ENCODE results near the gene CCK. TPM values are rescaled to one million over a fixed set of nuclear protein-coding genes. Genes with fewer than 3 reads are reported as not detected.

The CCK gene
- total RNA-seq (not detected), polyA plus RNA-seq (not detected)
- long read RNA-seq, donor 1 = 0 reads
- long read RNA-seq, donor 2 = 0 reads
- long read RNA-seq, donor 3 = 0 reads

- Histone ChIP-seq H3K4me3 (no peak within 1 kb of the TSS), H3K27ac (no peak within 1 kb of the TSS), H3K36me3 (no peaks in the 10 kb centered on the region), H3K27me3 (peaks cover 17 to 93% (median 92%) of the 10 kb centered on the region in 7 donors), H3K4me1 (peaks cover 0 to 34% (median 17%) of the 10 kb centered on the region in 9 donors), H3K9me3 (no peaks in the 10 kb centered on the region)
- TF ChIP-seq, protein P1, sequence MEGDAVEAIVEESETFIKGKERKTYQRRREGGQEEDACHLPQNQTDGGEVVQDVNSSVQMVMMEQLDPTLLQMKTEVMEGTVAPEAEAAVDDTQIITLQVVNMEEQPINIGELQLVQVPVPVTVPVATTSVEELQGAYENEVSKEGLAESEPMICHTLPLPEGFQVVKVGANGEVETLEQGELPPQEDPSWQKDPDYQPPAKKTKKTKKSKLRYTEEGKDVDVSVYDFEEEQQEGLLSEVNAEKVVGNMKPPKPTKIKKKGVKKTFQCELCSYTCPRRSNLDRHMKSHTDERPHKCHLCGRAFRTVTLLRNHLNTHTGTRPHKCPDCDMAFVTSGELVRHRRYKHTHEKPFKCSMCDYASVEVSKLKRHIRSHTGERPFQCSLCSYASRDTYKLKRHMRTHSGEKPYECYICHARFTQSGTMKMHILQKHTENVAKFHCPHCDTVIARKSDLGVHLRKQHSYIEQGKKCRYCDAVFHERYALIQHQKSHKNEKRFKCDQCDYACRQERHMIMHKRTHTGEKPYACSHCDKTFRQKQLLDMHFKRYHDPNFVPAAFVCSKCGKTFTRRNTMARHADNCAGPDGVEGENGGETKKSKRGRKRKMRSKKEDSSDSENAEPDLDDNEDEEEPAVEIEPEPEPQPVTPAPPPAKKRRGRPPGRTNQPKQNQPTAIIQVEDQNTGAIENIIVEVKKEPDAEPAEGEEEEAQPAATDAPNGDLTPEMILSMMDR (IDR thresholded peaks at IDR 0.05) = no peak
- no peak for ATAC-seq
- 39 to 42% methylated on average over 16 of the region's 16 CpGs for WGBS, 2 donors
- intact Hi-C loops (cut with DNase I) = no loop called here
- DNase-seq = no peak
Measured at GRCh38 chr3:42266085-42266484, at the start of gene CCK. TSS of gene CCK (minus strand) at chr3:42266185. CDS start at chr3:42263630, 2,555 bp downstream.

- WGBS, 2 donors = 57 to 58% methylated on average over 2 of the region's 2 CpGs
- Histone ChIP-seq H3K36me3 (no peaks in the 10 kb centered on the region), H3K27me3 (no peaks in the 10 kb centered on the region), H3K27ac (no peak overlapping the region), H3K9me3 (peaks cover 0 to 59% (median 14%) of the 10 kb centered on the region in 11 donors), H3K4me1 (no peaks in the 10 kb centered on the region), H3K4me3 (no peak overlapping the region)
- no peak for ATAC-seq
- TF ChIP-seq, protein P1 (IDR thresholded peaks at IDR 0.05) = no peak
- intact Hi-C loops (cut with DNase I) = no loop called here
- DNase-seq = no peak
Measured at GRCh38 chr3:42314411-42314810, 48.4 kb upstream of the CCK start.

DNA sequence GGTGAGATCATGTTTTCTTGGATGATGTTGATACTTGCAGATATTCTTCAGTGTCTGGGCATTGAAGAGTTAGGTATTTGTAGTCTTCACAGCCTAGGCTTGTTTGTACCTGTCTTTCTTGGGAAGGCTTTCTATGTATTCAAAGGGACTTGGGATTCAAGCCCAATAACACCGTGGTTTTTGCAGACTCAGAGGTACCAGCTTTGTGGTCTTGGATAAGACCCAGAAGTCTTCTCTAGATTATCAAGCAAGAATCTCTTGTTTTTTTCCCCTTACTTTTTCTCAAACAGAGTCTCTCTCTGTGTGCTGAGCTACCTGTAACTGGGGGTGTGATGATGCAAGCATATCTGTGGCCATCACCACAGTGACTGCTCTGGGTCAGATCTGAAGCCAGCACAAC, 42.7 kb upstream of the CCK start:
- Histone ChIP-seq H3K27me3 (peaks cover 0 to 16% (median 0%) of the 10 kb centered on the region in 7 donors), H3K27ac (no peak overlapping the region), H3K4me1 (no peaks in the 10 kb centered on the region), H3K4me3 (no peak overlapping the region), H3K9me3 (peaks cover 0 to 6% (median 0%) of the 10 kb centered on the region in 11 donors), H3K36me3 (no peaks in the 10 kb centered on the region)
- TF ChIP-seq, protein P1 (IDR thresholded peaks at IDR 0.05) = no peak
- WGBS, 2 donors = 58 to 85% methylated on average over 1 of the region's 1 CpG
- intact Hi-C loops (cut with DNase I) = no loop called here
- ATAC-seq = no peak
- no peak for DNase-seq

DNA sequence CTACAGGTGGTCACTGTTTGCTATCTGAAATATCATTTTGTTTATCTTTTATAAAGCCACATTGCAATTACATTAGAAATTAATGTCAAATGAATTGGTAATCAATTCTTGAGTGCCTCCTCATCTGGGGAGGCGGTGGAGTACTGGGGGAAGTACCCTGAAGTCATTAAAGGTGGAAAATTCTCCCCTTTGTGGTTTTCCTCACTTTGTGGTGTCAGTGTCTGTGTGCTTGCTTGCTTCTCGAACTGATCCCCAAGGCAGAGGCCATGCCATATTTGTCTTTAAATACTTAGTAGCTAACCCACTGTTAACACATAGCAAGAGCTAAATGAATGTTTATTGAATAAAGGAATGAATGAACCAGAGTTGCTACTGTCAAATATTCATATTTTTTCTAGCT, 40.5 kb upstream of the CCK start:
- TF ChIP-seq, protein P1 (IDR thresholded peaks at IDR 0.05) = no peak
- ATAC-seq = no peak
- Histone ChIP-seq H3K36me3 (no peaks in the 10 kb centered on the region), H3K4me1 (no peaks in the 10 kb centered on the region), H3K4me3 (no peak overlapping the region), H3K27ac (no peak overlapping the region), H3K27me3 (peaks cover 0 to 16% (median 0%) of the 10 kb centered on the region in 7 donors), H3K9me3 (no peaks in the 10 kb centered on the region)
- intact Hi-C loops (cut with DNase I) = no loop called here
- WGBS, 2 donors = 58 to 61% methylated on average over 2 of the region's 2 CpGs
- no peak for DNase-seq

Measured in heart right ventricle (tissue), 16 donors.